K562 (cell line): ENCODE results near the gene ZNF462.

ENCODE experiments used
- FOXK1 ChIP-seq: sonication (generic); formaldehyde crosslinking; IDR thresholded peaks from 2 replicates; pipeline ENCODE4 v1.8.0; 2022; ENCODE audit warnings: missing genetic modification reagents, mild to moderate bottlenecking, borderline replicate concordance
- JUND ChIP-seq, 2 experiments: IDR thresholded peaks; 2 replicates in 1 of 2; 3 replicates in 1 of 2; pipeline ENCODE4 v1.6.1; 2011; ENCODE audit warnings: borderline replicate concordance in 2 of 2, low read depth in 2 of 2, low read length in 2 of 2, improper control_type of control experiment in 1 of 2, missing biosample characterization in 1 of 2, missing genetic modification characterization in 1 of 2, missing genetic modification reagents in 1 of 2
- ZNF124 ChIP-seq: sonication (generic); formaldehyde crosslinking; IDR thresholded peaks from 2 replicates; pipeline ENCODE4 v1.8.1; 2022; ENCODE audit warnings: missing genetic modification reagents

DNA sequence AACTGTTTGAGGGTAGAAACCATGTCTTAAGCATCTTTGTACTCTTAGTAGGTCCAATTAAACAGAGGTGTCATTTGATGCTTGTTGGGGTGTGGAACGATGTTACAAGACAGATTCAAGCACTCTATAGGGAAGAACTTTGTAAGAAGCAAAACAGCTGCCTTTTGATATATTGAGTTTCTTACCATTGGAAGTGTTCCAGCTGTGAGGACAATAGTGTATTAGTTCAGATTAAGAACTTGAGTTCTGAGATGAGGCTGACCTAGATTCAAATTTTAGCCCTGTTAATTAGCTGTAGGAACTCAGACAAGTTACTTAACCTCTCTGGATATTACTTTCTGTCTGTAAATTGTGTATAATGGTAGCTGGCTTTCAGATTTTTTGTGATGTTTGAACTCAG is 19.6 kb upstream of the ZNF462 start:
- TF ChIP-seq FOXK1 (CRISPR knock-in tag): no peak
- no peak for TF ChIP-seq JUND (IDR thresholded peaks at IDR 0.05; ENCODE audit: borderline replicate concordance, low read depth, low read length)
- TF ChIP-seq JUND (tag; IDR thresholded peaks at IDR 0.05; ENCODE audit: borderline replicate concordance, low read depth, low read length): no peak
- TF ChIP-seq ZNF124 (CRISPR knock-in tag): no peak
